NCI-H510A (cell line): Measurements from ENCODE around the gene AGMAT.
A peak's percentile ranks its signal among the peaks of the same experiment; 100 is the strongest.
"Not testable (repeated sequence)": the region's sequence is repeated elsewhere in the genome, so short reads cannot be mapped to it uniquely, and the experiment has no call there.

Source experiments
- DNase-seq: peaks from one replicate; lab custom pipeline; 2025; lab: John Stamatoyannopoulos, UW

Gene AGMAT

DNA sequence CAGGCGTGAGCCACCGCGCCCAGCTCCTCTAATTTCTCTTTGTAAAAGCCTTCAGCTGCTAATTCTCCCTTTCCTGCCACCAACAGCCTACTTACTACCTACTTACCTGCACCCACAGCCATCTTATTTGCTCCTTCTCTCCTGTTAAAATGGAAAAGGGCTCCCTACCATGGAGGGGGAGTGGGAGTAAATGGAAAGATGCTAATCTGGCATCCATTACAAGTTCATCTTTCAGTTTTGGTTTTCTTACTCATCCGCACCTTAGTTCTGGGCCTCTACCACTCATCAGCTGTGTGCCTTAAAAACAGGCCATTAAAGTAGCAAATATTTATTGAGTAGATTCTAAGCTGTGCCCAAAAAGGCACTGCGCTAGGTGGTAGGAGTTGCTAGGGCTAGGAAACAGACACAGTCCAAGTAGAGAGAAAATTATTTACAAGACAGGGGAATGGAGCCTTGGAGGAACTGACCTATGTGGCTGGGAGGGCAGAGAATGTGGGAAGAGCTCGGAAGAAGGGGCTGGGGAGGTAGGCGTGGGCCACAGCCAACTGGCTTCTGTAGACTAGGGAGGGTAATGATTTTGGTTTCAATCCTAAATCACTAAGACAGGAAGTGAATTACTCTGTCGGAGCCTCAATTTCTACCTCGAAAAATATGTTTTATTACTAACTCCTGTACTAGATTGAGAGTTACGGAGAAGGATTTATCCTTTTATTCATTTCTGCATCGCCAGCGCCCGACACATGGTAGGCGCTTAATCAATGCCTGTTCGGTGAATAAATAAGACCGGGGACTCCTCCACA is 31.7 kb upstream of the AGMAT start:
- no peak for DNase-seq

DNA sequence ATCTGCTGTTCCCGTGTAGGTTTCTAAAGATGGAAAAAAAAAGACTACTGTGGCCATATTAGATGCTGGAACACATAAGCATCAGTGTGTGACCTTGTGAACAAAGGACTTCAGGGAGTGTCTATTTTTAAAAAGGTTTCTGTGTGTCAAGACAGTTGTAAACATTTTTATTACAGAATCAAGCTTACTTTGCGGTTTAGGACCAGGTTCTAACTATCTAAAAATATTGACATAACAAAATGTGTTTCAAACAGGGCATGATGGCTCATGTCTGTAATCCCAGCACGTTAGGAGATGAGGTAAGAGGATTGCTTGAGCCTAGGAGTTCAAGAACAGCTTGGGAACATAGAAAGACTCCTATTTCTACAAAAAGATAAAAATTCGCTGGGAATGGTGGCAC is 25.3 kb upstream of the AGMAT start:
- no peak for DNase-seq

DNA sequence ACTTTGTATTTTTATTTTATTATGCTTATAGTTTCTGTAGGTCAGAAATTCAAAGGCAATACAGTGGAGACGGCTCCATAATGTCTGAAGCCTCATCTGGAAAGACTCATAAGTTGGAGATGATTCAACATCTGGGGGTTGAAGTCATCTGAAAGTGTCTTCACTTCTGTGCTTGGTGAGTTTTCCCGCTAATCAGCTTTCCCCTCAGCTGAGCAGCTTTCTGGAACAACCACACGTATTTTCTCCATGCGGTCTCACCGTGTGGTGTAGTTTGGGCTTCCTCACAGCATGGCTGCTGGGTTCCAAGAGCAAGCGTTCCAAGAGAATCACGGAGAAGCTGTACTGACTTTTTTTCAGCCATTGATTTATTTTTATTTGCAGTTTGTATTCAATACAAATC is 24.8 kb upstream of the AGMAT start:
- DNase-seq = no peak

DNA sequence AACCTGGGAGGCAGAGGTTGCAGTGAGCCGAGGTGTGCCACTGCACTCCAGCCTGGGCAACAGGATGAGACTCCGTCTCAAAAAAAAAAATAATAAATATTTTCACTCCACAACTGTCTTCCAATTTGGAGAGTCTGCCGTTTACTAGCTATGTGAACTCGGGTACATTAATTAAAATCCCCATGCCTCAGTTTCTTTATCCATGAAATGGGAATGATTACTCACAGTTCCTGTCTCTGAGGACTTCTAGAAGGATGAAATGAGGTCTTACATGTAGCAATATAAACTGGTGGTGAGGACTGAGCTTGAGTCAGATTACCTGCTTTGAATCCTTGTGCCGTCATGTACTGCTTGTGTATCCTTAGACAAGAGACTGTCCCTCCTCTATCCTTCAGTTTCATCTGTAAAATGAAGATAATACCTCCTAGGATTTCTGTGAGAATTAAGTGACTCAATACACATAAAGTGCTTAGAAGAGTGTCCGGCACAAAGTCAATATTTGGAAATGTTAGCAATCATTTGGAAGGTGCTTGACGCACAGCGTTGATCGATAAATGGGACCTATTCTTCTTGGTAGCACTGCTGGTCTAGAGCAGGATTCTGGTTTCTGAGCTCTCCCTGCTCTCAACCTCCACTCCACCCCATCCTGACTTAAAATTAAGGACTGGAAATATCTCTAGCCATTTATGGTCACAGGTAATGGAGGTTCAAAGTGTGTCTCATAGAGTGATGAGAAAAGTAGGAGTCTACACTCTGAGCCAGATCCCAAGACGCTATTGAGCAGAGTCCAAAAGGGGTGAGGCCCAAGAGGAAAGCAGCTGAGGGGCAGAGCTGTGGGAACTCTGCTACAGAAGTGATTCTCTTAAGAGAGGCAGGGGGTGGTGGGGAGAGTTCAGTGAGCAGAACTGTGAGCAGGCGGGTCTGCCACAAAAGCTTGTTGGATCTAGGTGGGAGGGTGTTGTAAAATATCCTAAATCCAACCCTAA is 20.8 kb upstream of the AGMAT start:
- no peak for DNase-seq

DNA sequence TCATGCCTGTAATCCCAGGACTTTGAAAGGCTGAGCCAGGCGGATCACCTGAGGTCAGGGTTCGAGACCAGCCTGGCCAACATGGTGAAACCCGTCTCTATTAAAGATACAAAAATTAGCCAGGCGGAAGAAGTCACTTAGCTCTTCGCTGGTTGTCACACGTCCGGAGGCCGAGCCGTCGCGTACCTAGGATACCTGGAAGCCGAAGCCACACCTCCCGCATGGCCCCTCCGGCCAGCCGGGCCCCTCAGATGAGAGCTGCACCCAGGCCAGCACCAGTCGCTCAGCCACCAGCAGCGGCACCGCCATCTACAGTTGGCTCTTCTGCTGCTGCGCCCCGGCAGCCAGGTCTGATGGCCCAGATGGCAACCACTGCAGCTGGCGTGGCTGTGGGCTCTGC is 19.5 kb upstream of the AGMAT start:
- not testable (repeated sequence) for DNase-seq

DNA sequence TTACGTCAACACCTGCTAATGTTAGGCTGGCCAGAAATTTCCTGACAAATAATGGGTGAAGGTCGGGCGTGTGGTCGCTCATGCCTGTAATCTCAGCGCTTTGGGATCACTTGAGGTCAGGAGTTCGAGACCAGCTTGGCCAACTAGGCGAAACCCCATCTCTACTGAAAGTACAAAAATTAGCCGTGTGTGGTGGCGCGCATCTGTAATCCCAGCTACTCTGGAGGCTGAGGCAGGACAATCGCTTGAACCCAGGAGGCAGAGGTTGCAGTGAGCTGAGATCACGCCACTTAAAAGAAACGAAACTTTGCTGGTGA is 19.1 kb upstream of the AGMAT start:
- not testable (repeated sequence) for DNase-seq

DNA sequence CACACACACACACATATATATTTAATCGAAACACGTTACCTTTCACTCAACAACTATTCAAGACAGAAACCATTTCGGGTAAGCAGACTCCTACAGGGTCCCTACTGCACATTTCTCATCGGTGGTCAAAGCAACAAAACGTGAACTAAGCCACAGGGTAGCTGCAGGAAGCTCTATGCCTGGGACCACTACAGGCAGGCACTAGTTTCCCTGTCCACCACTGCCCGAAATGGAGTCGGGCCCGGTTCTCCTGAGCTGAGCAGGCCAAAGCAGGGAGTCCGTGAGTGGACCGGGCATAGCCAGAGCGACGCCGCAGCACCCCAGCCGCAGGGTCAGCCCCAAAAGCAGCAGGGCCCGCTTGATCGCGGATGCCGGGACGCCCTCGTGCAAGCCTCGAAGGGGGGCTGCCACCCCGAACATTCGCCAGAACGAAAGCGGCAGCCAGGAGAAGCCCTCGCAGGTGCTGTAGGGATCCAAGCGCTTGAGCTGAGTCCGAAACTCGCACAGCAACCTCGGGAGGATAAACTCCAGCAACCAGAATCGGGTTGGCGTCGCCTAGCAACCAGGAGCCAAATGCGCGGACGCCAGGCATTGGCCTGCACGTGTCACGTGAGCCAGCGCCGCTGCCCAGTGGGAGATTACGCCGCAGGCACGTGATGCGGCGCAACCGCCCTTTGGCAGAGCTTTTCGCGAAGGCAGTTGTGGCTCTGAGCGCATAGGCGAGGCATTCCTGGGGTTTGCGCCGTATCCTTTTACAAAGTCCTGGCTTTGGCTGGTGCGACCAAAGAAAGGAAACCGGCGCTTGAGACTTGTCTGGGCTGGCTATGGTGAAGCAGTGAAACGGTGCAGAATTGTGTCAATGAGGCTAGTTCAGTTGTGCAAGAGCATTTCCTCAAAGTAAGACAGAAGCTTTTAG is 18.5 kb upstream of the AGMAT start:
- peak; percentile 100 for DNase-seq

DNA sequence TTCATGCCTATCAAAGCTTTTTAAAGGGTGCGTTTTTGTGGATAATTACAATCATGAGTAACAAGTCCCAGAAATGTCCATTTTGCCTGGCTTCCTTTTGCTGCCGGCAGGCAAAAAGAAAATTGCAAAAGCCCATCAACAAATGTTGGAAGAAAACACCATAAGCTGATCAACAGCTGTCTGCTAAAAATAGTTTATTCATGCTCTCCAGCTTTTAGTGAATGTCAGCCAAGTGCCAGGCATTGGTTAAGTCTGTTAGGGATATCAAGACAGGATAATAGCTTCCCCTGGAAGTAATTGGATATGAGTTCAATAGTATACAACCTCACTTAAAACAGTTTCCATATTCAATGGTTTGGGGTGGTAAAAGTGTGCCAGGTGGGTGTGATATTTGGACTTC is 13.6 kb upstream of the AGMAT start:
- DNase-seq = no peak

DNA sequence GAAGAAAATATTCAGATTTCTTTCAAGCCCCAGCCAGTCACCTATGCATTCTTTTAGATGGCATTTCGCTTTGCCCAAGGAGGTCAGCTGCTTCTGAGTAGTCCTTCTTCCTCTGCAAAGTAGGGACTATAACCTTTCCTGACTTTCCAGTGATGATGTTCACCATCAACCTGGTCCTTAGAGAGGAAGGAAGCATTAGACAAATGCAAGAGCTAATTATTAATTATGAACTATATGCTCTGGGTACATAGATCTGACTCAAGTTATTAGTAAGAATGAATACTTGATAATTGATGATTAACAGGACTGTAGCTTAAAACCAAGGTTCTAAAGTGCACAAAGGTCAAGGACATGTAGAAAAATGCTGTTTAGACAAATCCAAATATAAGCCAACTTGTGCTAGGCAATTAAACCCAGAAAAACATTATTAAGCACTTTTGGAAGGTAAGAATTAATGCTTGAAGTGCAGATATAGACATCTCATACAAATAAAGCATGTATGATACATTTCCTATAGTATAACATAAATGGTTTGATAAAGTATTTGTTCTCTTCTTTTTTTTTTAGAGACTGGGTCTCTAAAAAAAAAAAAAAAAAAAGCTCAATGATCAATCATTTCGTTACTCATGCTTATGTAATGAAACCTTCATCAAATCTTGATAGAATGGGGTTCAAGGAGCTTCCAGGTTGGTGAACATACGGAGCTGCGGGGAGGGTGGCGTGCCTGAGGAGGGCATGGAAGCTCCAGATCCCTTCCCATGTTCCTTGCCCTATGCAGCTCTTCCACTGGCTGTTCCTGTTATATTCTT is 11.2 kb upstream of the AGMAT start:
- no peak for DNase-seq

DNA sequence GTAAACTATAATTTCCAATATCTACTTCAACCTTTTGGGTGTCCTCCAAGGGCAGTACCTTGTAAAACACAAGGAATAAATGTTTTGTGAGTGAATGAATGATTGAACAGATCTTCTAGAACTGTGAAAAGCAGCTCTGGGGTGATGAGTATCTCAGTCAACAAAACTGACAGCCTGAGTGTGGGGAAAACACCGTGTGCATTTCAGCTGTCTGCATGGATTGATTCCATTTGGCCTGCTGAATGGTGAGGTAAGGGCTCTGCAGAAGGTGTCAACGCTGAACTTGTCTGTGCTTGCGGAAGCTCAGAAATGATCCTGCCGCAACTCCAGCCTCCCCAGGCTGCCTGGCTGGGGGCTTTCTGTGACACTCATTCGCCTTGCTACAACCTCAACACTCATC is 7.4 kb upstream of the AGMAT start:
- DNase-seq = no peak

DNA sequence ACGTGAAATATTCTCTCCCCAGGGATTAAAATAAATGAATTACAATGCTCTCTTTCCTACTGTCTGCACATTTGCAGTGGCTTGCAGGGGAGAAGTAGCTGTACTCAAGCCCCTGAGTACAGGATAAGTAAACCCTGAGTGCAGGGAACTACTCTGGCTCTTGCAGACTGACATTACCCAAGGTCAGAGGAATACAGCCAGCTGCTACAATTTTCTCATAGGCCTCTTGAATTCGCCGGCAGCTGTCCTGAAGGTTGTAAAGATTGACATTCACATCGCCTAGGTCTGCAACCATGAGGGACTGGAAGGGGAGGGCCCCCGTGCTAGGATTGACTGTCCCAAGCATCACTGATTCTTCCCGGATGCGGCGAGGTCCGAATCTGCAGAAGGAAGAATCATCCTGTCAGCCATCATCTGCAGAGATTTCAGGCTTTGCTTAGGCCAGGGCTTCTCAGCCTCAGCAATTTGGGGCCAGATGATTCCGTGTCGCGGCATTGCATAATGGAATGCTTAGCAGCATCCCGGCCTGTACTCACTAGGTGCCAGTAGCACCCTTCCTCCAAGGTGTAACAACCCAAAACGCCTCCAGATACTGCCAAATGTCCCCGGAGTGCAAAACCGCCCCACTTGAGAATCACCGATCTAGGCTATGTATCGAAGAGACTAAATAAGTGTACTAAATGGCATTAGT is 1.7 kb downstream of the AGMAT start:
- no peak for DNase-seq

DNA sequence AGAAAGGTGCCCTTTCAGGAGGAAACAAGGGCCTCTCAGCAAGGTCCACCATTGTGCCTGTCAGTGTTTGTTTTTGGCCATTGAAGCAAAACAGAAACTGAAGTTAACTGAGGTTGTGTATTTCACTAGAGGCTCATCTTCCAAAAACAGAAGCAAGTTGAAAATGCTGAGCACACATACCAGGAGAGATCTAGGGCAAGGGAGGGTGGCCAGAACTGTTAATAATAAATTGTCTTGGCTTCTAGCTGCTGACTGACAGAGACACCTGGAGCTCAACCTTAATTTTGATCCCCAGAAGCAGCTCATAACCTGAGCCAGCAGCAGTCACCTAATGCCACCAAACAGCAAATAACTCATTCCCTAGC is 5.2 kb downstream of the AGMAT start:
- DNase-seq = no peak

DNA sequence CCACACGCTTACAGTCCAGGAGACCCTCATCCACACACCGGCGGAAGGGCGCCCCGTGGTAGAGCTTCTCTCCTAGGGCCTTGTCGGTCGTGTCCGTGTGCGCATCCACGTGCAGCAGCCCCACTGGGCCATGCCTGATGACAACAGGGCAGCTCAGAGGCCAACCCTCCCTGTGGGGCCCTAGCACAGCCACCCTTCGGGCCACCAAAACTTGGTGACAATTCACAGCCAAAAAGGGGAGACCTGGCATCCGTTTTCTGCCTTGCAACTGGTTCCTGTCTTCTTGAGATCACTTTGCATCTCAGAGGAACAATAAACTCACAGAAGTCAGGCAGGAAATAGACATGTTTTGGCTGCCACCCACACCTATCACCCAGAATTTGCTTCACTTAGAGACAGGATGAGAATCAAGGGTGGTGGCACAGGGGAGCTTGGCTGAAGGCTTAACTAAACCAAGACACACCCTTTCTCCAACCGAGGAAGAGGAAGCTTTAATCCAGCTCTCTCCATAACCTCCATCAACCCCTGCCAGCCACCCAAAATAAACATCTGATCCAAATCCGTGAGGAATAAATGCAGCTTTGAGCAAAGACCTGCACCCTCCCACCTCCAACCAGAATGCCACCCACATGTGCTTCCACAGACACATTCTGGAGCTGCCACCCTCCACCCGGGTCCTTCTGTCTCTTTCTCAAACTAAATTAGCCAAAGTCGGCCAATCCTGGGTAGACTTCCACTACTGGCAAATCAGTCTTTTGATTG is 5.7 kb downstream of the AGMAT start:
- DNase-seq = no peak

DNA sequence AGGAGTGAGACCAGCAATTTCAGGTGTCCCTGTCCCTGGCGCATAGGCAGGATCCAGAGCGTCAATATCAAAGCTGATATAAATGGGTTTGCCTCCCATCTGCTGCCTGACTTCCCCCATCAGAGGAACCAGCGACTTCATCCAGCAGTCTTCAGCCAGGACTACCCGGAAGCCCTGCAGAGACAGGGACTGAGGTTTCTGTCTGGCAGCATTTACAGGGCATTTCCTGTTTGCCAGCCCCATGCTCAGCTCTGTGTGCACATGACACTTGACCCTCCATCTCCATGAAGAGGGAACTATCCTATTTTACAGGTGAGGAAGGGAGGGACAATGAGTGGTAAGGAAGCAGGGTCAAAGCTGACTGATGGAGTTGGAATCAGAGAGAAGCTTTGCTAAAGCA is 7.2 kb downstream of the AGMAT start:
- peak; percentile 73 for DNase-seq

DNA sequence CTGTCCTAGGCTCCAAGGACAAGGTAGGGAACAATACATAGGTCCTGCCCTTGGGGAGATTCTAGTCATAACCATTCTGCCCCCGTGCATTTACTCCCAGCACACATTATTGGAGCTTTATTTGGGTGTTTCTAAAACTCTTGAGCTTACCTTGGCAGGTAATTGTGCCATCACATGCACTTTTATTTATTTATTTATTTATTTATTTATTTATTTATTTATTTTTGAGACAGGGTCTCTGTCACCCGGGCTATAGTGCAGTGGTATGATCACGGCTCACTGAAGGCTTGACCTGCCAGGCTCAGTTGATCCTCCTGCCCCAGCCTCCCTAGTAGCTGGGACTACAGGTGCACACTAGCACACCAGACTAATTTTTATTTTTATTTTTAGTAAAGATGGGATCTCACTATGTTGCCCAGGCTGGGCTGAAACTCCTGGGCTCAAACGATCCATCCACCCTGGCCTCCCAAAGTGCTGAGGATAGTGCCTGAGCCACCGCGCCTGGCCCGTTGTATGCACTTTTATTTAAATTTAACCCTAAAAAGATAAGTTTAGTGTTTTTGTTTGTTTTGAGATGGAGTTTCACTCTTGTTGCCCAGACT is 9.2 kb downstream of the AGMAT start:
- no peak for DNase-seq

DNA sequence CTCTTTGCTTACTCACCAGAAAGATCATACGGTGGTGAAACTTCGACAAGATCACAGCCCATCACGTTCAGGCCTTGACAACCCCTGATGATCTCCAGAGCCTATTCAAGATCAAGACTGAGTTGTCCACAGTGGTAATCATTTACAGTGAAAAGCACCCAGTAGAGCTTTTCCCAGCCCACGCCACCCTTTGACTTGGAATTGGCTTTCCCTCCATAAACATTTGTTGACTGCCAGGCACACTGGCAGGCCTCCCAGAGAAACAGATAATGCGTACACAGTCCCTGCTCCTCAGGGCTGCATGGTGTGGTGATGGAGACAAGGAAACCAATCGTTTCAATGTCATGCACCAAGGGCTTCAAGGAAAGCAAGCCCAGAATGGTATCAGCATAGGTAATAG is 10.1 kb downstream of the AGMAT start:
- DNase-seq = no peak

DNA sequence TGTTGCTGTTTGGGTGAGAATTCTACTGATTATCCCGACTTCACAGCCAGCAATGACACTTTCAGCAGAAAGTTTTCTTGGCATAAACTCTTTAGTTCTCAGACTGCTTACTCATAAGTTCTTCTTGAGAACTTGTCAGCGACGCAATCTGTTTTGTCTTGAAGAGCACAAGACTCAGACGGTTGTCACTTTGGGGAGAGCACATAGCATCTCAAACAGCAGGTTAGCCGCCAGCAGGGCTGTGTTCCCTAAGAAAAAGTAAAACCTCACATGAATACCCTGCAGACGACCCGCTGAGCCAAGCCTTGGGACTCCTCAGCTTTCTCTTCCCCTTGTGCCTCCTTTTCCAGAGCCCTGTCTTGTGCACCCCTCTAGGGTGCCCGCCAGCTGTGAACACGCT is 11.4 kb downstream of the AGMAT start:
- DNase-seq = no peak

DNA sequence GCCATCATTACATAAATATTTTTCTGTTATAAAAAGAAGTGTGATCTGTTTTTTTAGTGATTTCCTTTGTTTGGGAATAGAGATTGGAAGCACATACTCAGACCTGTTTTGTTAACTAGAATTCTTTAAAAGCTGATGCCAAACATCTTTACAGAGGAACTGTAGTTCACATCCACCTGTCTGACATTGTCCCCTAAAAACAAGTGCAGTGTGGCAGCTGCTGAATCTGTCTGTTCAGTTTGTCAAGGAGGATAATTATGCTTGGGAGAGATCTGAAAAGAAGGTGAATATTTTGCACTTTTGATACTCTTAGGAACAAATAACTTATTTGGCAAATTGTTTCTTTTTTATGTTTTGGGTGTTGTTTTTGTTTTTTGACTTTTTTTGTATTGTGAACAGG is 13.6 kb downstream of the AGMAT start:
- no peak for DNase-seq

DNA sequence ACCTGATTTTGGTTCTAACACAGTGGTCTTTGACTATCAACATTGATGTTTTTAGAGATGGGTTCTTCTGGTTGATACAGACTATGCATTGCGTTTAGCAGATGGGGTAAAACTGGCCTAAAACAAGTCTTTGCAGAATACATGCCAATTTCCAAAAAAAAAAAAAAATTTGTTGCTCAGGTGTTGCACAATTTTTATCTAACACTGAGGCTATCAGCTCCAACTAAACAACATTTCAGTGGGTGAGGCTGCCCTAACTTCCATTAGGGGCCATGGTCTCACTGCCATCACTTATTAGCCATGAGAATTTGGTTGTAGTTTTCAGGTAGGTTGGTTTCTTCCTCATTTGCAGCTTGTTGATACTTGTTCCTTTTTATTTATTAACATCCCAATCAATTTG is 14.0 kb downstream of the AGMAT start:
- DNase-seq = no peak
